GM12865 (cell line): ENCODE measurements around the gene ADSS1.

Experiments used
- DNase-seq: peaks from one replicate; pipeline ENCODE4 v3.0.0; 2010; ENCODE audit warnings: low read depth
- H3K4me3 ChIP-seq: 2 replicates; pipeline ENCODE4 v1.5.1; 2011; ENCODE audit warnings: mild to moderate bottlenecking, low read depth, low read length, control low read depth
- CTCF ChIP-seq: IDR thresholded peaks from 2 replicates; pipeline ENCODE4 v1.5.1; 2011; ENCODE audit warnings: low read length, control low read depth, low read depth, inconsistent platforms; ENCODE audit not compliant: insufficient read depth; ENCODE audit errors: missing control alignments

ADSS1 gene

GRCh38 chr14:104701383-104702076 is 22.5 kb upstream of the ADSS1 start:
- no peak for TF ChIP-seq CTCF
- DNase-seq: no peak
- H3K4me3 ChIP-seq: no peak overlapping the region

GRCh38 chr14:104702106-104702505 is 21.9 kb upstream of the ADSS1 start:
- DNase-seq: no peak
- no peak overlapping the region for H3K4me3 ChIP-seq
- TF ChIP-seq CTCF: no peak

- no peak for DNase-seq
- TF ChIP-seq CTCF: no peak
Observed at GRCh38 chr14:104702673-104703072, 21.4 kb upstream of the ADSS1 start.

GRCh38 chr14:104703269-104703668 is 20.8 kb upstream of the ADSS1 start:
- no peak for TF ChIP-seq CTCF
- H3K4me3 ChIP-seq: no peak overlapping the region
- DNase-seq: no peak

More at GRCh38 chr14:104702673-104703072, 21.4 kb upstream of the ADSS1 start:
- no peak overlapping the region for H3K4me3 ChIP-seq

- H3K4me3 ChIP-seq: no peak overlapping the region
- DNase-seq: no peak
- TF ChIP-seq CTCF: no peak
Observed at GRCh38 chr14:104704252-104704651, 19.8 kb upstream of the ADSS1 start.

- H3K4me3 ChIP-seq: no peak overlapping the region
- DNase-seq: no peak
- no peak for TF ChIP-seq CTCF
Observed at GRCh38 chr14:104705340-104706047, 18.5 kb upstream of the ADSS1 start.
